Measurements from ENCODE around the gene PPP5C. TPM values are rescaled to one million over a fixed set of nuclear protein-coding genes. Genes with fewer than 3 reads are reported as not detected.

Gene PPP5C
- total RNA-seq, 3 donors from 2014 or later = 149 to 154 (median 154) TPM

DNA sequence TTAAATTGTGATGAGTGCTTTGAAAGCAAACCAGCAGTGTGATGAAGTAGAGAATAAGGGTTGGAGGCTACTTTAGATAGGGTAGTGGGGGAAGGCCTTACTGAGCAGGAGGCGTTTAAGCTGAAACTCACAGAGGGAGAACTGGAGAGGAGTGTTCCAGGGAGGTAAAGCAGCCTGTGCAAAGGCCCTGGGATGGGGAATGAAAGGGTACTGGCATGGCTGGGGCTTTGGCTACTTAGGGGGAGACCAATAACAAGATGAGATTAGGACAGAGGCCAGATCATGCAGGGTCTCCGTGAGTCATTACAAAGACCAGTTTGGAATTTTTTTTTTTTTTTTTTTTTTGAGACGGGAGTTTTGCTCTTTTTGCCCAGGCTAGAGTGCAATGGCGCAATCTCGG, 1.1 kb downstream of the PPP5C start:
- no peak for DNase-seq
- Mint-ChIP-seq H3K27me3 (ENCODE audit: low read depth) (peaks cover 2% of the 10 kb centered on the region), H3K4me1 (ENCODE audit: low read depth) (peaks cover 56% of the 10 kb centered on the region), H3K9me3 (no peaks in the 10 kb centered on the region), H3K36me3 (ENCODE audit: insufficient read depth) (peaks cover 10% of the 10 kb centered on the region), H3K4me3 (peak overlapping the region; percentile 97)
- no peak for ATAC-seq

DNA sequence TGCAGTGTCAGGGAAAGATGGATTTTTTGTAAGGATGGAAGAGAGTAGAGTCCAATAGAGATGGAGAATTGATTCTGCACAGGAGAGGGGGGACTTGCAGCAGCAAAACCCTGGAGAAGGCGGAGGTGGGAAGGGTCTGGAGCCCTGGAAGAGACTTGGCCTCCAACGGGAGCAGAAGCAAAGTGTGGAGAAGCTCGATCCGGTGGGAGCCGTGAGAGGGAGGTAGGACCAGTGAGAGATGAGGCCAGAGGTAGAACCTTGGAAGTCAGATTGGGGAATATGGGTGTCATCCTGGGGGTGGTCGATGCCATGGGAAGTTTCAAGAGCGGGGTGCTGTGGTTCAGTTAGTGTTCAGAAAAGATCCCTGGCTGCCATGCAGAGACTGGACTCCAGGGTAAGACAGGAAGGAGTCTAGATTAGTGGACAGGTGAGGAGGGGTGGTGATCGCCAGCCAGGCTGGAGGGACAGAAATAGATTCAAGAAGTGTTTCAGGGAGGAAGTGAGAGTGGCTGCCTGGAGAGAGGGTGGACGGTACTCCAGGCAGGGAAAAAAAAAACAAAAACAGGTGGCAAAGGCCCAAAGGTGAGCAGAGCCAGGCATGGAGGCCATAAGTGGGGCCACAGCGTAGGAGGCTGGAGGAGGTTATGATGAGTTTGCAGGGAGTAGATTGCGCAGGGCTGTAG, 2.6 kb downstream of the PPP5C start:
- no peaks in the 10 kb centered on the region for H3K27me3 Mint-ChIP-seq (ENCODE audit: low read depth)
- peaks cover 56% of the 10 kb centered on the region for H3K4me1 Mint-ChIP-seq (ENCODE audit: low read depth)
- H3K9me3 Mint-ChIP-seq = no peaks in the 10 kb centered on the region
- peaks cover 14% of the 10 kb centered on the region for H3K36me3 Mint-ChIP-seq (ENCODE audit: insufficient read depth)
- H3K4me3 Mint-ChIP-seq = peak overlapping the region; percentile 97
- DNase-seq (no peak), ATAC-seq (no peak)

DNA sequence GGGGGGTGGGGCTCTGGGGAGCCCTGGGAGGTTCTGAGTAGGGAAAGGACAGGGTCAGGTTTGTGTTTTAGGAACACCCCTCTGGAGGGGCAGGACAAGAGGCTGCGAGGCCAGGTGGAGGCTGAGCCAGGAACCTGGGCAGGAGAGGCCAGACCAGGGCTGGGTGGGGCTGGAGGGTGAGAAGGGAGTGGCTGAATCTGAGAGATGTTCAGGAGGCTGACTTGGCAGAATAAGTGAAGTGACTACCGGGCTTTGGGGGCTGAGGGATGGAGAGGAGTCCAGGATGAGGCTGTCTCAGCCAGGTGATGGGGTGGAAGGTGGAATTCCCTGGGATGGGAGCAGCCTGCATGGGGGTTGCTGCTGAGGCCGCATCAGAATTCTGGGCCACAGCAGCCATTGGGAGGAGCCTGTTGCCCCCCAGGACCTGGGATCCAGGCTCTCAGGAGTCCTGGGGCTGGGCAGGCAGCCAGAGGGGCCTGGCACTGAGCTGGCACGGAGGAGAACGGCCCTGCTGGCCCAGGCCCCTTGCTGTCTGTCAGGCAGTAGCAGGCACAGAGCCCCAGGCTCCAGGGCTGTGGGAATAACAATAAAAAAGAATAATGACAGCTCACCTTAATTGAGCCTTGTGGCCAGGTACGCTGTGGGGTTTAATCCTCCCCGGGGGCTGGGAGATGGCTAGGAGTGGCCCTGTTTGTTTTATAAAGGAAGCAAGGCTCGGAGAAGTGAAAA, 3.3 kb downstream of the PPP5C start:
- Mint-ChIP-seq H3K27me3 (ENCODE audit: low read depth) (no peaks in the 10 kb centered on the region), H3K36me3 (ENCODE audit: insufficient read depth) (peaks cover 17% of the 10 kb centered on the region), H3K4me1 (ENCODE audit: low read depth) (peaks cover 58% of the 10 kb centered on the region), H3K9me3 (no peaks in the 10 kb centered on the region), H3K4me3 (peak overlapping the region; percentile 97)
- no peak for ATAC-seq
- no peak for DNase-seq

DNA sequence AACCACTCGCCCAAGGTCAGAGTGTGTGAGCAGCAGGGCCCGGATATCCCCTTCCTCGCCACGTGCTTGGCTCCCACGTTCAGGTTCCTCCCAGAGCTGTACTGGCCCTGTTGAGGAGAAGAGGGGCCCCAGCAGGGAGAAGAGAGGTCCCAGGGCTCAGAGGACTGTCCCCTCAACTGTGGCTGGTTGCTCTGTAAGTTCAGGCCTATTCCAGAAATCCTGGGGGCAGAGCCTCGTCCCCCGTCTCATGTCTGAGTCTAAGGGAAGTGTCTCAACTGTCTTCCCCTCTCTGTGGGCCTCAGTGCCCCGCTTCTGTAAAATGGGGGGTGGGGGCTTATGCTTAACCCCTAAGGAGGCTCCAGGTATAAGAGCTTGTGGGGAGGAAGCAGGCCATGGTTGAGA, 3.9 kb downstream of the PPP5C start:
- Mint-ChIP-seq H3K9me3 (no peaks in the 10 kb centered on the region), H3K27me3 (ENCODE audit: low read depth) (no peaks in the 10 kb centered on the region), H3K4me3 (peak overlapping the region; percentile 97), H3K36me3 (ENCODE audit: insufficient read depth) (peaks cover 18% of the 10 kb centered on the region), H3K4me1 (ENCODE audit: low read depth) (peaks cover 64% of the 10 kb centered on the region)
- ATAC-seq (peak in 1 of 2 donors; percentile 7), DNase-seq (peak; percentile 23)

DNA sequence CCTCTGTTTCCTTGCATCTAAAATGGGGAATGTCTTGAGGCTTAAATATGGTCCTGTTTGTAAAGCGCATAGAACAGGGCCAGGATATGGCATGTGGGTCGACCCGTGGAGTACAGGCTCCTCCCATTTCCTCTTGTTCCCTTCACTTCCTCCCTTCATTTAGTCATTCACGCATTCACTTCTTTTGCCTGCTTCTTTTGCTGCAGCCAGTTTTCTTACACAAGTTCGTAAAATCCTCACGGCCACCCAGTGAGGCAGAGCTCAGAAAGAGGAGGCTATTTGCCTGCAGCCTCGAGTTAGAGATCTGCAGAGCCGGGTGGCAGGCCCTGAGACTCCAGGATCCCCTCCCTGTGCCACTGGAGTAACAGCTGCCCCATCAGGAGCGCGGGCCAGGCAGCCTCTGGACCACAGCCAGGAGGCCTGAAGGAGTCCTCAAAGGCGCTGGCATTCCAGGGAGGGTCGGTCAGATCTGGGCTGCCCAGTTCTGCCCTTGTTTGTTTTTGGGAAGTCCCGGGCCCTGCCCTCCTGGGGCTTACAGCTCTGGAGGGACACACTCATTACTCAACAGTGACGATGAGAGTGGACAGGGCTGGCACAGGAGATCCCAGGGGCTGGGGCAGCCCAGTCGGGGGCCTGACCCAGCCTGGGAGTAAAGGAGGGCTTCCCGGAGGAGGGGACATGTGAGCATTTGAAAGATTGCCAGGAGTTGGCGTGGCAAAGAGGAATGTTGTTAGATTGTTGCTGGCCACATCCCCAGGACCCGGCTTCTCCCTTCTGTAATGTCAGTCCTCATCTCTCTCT, 4.6 kb downstream of the PPP5C start:
- peaks cover 18% of the 10 kb centered on the region for H3K36me3 Mint-ChIP-seq (ENCODE audit: insufficient read depth)
- H3K4me1 Mint-ChIP-seq (ENCODE audit: low read depth) = peaks cover 62% of the 10 kb centered on the region
- no peak for ATAC-seq
- DNase-seq = no peak
- H3K9me3 Mint-ChIP-seq = no peaks in the 10 kb centered on the region
- H3K4me3 Mint-ChIP-seq = peak overlapping the region; percentile 97
- H3K27me3 Mint-ChIP-seq (ENCODE audit: low read depth) = no peaks in the 10 kb centered on the region

DNA sequence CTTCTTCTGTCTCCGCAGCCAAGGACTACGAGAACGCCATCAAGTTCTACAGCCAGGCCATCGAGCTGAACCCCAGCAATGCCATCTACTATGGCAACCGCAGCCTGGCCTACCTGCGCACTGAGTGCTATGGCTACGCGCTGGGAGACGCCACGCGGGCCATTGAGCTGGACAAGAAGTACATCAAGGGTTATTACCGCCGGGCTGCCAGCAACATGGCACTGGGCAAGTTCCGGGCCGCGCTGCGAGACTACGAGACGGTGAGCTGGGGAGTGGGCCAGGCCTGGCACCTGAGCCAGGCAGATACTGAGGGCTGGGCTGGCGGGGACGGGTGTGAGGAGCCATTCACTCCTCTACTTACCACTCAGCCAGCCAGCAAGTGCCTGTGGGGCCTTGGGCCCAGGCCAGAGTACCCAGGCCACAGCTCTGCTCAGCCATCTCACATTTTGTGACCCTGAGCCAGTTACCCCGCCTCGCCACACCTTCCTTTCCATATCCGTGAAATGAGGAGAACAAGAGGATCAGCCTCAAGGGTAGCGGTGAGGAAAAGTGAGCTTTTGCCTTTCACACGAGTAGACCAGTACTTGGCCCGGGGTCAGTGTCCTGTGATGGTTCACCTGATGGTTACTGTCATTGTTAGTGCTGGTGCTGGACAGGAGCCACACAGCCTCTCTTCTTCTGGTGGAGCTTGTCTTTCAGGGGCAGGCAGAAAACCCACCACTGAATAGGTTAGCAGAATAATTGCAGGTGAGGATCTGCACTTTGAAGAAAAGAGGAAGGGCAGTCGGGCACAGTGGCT, 7.0 kb downstream of the PPP5C start:
- H3K27me3 Mint-ChIP-seq (ENCODE audit: low read depth) = no peaks in the 10 kb centered on the region
- ATAC-seq = no peak
- DNase-seq = no peak
- peaks cover 23% of the 10 kb centered on the region for H3K36me3 Mint-ChIP-seq (ENCODE audit: insufficient read depth)
- peaks cover 60% of the 10 kb centered on the region for H3K4me1 Mint-ChIP-seq (ENCODE audit: low read depth)
- no peaks in the 10 kb centered on the region for H3K9me3 Mint-ChIP-seq
- no peak overlapping the region for H3K4me3 Mint-ChIP-seq

DNA sequence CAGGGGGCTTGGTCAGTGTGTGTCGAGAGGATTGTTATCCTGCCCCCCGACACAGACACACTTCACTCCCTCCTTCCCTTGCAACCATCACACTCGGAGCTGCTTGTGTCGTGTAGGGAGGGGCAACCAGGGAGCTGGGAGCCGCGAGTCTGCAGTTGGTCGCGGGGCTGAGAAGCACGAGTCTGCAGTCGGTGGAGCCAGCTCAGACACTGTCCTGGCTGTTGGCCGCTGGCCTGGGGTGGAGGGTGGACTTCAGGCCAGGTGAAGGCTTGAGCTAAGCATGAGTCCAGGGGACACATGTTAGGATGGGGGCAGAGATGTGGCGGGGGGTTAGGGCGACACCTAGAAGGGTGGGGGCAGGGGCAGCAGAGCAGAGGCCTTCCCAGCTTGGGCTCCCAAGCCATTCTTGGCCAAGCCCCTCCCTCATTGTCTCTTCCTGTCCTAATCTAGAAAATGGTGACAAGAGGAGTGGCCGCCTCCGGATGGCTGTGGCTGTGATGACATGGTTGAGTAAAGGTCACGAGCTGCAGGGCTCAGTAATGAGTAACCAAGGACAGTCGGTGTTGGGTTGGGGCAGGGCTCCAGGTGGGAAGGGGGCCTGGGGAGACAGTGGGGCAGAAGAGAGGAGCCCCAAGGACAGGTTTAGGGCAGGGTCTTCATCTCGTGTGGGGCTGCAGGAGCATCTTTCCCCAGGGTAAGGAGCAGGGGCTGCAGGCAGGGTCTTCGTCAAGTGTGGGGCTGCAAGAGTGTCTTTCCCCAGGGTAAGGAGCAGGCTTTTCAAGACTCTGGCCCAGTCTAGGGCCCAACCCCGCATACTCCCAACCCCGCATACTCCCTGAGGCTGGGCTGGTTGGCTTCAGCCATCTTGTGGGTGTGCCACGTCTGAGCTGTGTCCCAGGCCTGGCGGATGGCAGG, 8.6 kb downstream of the PPP5C start:
- no peak overlapping the region for H3K4me3 Mint-ChIP-seq
- DNase-seq = peak; percentile 15
- peaks cover 45% of the 10 kb centered on the region for H3K4me1 Mint-ChIP-seq (ENCODE audit: low read depth)

DNA sequence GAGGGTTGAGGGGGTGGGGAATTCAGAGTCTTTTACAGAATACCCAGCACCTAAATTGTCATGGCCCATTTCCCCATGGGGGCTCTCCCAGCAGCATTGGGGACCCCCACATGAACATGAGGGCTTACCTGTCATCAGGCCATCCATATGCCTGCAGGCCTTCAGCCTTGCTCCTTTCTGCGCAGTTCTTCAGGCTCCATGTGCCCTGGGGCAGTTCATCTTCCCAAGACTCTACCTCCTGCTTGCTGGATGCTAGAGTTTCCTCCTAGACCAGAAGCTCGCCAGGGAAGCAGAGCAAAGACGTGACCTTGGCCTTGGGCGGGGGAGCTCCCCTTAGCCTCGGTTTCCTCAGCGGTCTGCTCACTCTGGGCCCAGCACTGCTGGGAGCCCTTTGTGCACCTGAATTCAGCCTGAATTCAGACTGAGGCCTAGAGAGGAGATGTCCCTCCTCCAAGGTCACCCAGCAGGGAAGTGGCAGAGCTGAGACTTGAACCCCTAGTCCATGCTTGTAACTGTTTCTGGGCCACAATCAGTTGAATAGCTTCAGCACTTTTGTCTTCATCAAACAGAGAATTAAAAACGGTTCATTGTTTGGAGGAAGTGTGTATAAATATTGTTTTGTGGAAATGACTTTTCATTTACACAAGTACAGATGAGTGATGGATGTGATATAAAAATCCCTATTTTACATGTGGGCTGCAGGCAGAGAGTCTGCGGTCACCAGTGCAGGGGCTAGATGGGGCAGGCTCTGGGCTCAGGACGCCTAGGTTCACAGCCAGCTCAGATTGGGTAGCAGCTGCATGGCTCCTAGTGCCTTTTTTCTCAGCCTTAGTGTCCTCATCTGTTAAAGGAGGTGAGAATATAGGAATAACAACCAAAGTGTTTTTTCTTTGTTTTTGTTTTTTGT, 9.5 kb downstream of the PPP5C start:
- Mint-ChIP-seq H3K36me3 (ENCODE audit: insufficient read depth) (peaks cover 20% of the 10 kb centered on the region), H3K4me3 (no peak overlapping the region), H3K9me3 (no peaks in the 10 kb centered on the region), H3K27me3 (ENCODE audit: low read depth) (no peaks in the 10 kb centered on the region), H3K4me1 (ENCODE audit: low read depth) (peaks cover 40% of the 10 kb centered on the region)
- ATAC-seq (no peak), DNase-seq (no peak)

More for the DNA sequence above, 8.6 kb downstream of the PPP5C start:
- peak in 1 of 2 donors; percentile 10 for ATAC-seq
- Mint-ChIP-seq H3K36me3 (ENCODE audit: insufficient read depth) (peaks cover 23% of the 10 kb centered on the region), H3K27me3 (ENCODE audit: low read depth) (no peaks in the 10 kb centered on the region), H3K9me3 (no peaks in the 10 kb centered on the region)

DNA sequence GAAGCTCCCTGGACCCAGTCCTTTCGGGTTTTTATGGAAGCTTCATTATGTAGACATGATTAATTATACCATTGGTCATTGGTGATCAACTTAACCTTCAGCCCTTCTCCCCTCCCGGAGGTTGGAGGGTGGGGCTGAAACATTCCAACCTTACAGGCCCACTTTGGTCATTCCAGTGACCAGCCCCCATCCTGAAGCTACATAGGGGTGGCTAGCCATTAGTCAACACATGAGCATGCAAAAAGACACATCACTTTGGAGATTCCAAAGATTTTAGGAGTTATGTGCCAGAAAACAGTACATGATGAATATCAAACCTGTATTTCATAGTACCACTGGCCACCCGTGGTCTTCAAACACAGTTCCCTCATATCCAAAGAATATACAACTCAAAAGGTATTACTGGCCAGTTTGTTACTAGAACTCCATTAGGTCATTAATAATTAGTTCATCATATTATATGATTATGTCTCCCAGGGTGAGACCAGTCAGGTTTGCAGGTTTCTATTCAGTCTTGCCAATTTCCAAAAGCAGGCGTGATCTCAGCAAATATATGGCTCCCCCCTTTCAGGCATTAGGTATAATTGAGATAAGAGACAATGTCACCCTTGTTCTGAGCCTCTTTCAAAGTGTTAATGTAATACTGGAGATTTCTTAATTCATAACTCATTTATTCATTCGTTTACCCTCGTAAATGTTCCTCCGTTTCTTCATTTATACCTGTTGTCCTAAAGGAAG, 11.1 kb downstream of the PPP5C start:
- H3K4me1 Mint-ChIP-seq (ENCODE audit: low read depth) = peaks cover 34% of the 10 kb centered on the region
- ATAC-seq = no peak
- peaks cover 19% of the 10 kb centered on the region for H3K36me3 Mint-ChIP-seq (ENCODE audit: insufficient read depth)
- no peak for DNase-seq
- no peak overlapping the region for H3K4me3 Mint-ChIP-seq
- H3K9me3 Mint-ChIP-seq = no peaks in the 10 kb centered on the region
- no peaks in the 10 kb centered on the region for H3K27me3 Mint-ChIP-seq (ENCODE audit: low read depth)

DNA sequence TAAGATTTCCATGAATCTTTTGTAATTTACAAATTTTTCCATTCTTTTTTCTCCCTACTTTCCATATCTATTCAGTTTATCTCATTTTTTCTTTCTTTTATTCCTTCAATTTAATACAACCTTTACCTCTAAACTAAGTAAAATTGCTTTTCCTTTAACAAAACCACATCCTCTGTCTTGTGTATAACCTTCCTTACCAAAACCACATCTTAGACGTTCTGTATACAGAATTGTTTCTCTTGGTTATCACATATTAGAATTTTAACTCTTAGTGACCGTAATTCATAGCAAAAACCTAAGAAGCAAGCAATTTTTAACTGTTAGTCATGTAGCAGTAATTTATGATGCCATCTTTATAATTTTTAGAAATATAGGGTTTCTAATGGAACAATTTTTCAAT, 15.0 kb downstream of the PPP5C start:
- DNase-seq = no peak
- Mint-ChIP-seq H3K4me1 (ENCODE audit: low read depth) (peaks cover 33% of the 10 kb centered on the region), H3K27me3 (ENCODE audit: low read depth) (no peaks in the 10 kb centered on the region), H3K36me3 (ENCODE audit: insufficient read depth) (peaks cover 21% of the 10 kb centered on the region), H3K9me3 (no peaks in the 10 kb centered on the region), H3K4me3 (peak overlapping the region; percentile 70)
- ATAC-seq = no peak

DNA sequence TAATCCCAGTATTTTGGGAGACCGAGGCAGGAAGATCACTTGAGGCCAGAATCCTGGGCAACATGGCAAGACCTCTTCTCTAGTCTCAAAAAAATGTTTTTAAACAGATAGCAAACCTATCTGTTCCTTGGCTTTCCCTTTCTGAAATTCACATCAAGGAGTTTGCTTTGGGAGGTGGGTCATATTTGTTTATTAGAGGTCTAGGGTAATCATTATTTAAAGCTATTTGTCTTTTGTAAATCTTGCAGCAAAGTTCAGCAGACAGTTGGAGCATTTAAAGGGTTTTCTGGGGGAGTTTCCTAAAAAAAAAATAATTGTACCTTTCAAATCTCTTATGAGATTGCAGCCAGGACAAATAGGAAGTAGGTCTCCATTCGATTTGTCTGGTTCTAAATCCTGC, 17.5 kb downstream of the PPP5C start:
- H3K9me3 Mint-ChIP-seq = no peaks in the 10 kb centered on the region

DNA sequence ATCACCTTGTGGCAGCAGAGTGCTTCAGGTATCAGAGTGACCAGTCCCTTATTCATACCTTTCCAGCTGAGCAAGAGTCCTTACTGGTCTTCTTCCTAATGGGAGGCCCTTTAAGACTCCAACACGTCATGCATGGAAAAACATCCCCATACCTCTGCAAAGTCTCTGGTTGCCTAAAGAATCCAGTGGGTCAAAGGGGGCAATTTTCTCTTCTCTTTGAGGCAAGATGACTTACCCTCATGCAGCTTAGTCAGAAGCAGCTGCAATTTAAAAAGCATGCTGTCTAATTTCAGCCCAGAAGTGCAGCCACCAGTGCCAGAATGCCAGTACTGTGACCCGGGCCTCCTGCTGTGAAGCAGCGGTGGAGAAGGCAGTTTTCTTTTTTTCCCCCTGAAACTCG, 18.7 kb downstream of the PPP5C start:
- H3K27me3 Mint-ChIP-seq (ENCODE audit: low read depth) = no peaks in the 10 kb centered on the region
- peaks cover 24% of the 10 kb centered on the region for H3K4me1 Mint-ChIP-seq (ENCODE audit: low read depth)
- ATAC-seq = no peak
- H3K4me3 Mint-ChIP-seq = no peak overlapping the region
- H3K9me3 Mint-ChIP-seq = no peaks in the 10 kb centered on the region
- H3K36me3 Mint-ChIP-seq (ENCODE audit: insufficient read depth) = peaks cover 14% of the 10 kb centered on the region
- DNase-seq = no peak

More for the DNA sequence above, 17.5 kb downstream of the PPP5C start:
- H3K27me3 Mint-ChIP-seq (ENCODE audit: low read depth) = no peaks in the 10 kb centered on the region
- H3K36me3 Mint-ChIP-seq (ENCODE audit: insufficient read depth) = peaks cover 14% of the 10 kb centered on the region
- ATAC-seq = no peak
- H3K4me3 Mint-ChIP-seq = no peak overlapping the region
- peaks cover 25% of the 10 kb centered on the region for H3K4me1 Mint-ChIP-seq (ENCODE audit: low read depth)
- no peak for DNase-seq

All from activated T-cell treated with anti-CD3 and anti-CD28 coated beads, Interleukin-2, amount 50 U/mL, for 4 hours (primary cell).